GM21515 (cell line): ENCODE results near the gene CBS.
"Not testable (repeated sequence)": the region's sequence is repeated elsewhere in the genome, so short reads cannot be mapped to it uniquely, and the experiment has no call there.

Experiments used
- ATAC-seq: cut with Tn5 transposase; IDR thresholded peaks from one replicate; pipeline ENCODE4 v1.9.1; 2021; ENCODE audit not compliant: unreplicated experiment

Gene CBS

DNA sequence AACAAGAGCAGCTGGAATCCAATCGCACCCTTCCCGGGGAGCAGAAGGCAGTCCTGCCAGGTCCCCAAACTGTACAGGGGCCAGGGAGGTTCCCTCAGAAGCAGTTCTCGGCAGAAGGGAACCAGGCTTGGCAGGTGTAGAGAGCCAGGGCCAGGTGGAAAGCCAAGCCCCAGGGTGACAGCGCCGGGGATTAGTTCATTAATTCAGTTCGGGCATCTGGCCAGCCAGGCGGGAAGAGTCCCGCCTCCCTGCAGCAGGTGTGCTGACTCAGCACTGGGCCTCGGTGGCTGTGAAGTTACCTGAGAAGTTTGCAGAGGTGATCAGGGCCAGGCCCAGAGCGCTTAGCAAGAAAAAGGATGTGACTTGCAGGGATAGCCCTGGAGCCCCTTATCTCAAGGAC lies 6.0 kb downstream of the CBS start:
- not testable (repeated sequence) for ATAC-seq

DNA sequence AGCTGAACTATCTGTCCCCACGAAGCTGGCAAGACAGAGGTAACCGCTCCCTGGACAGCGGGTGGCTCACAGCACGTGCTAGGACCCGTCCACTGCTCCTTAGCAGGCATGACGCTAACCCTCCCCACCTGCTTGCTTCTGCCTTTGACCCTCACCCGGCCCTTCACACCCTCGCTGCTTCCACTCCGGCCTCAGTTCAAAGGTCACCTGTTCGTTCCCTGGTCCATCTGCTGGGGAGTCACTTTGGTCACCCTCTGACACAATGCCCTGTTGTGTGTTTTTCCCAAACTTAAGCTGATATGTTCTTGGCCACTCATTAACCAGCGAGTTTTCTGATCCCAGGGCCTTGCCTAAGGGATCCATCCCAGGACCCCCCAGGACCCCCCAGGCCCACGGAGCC lies 7.6 kb downstream of the CBS start:
- ATAC-seq: not testable (repeated sequence)

DNA sequence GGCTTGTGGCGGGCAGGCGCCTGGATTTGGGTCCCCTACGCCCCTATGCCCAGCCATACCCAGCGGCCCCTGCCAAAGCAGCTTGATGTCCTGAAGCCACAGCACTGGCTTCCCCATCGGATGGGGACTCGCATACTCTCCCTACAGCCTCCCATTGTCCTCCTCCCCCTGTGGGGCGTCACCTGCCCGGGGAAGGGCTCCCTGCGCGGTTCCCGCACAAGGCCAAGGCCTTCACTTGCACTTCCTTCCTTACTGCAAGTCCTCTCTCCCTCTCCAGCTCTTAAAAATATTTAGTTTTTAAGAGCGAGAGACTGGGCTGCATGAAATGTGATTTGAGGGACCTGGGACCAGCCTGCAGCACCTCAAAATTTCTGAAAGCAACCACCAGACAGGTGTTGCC lies 8.9 kb downstream of the CBS start:
- not testable (repeated sequence) for ATAC-seq

DNA sequence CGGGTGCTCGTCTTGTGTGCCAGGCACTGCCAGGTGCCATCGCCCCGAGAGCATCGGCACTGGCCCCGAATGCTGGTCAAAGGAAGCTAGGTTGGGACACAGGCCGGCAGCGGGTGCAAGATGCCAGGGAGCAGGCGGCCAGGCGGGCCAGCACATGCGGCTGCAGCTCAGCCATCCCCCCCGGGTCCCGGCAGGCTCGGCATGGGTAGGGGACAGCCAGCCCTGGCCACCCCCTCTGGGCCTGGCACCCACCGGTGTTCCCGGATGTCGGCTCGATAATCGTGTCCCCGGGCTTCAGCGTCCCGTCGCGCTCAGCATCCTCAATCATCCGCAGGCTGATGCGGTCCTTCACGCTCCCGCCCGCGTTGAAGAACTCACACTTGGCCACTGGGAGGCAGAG lies 9.6 kb downstream of the CBS start:
- ATAC-seq: not testable (repeated sequence)

DNA sequence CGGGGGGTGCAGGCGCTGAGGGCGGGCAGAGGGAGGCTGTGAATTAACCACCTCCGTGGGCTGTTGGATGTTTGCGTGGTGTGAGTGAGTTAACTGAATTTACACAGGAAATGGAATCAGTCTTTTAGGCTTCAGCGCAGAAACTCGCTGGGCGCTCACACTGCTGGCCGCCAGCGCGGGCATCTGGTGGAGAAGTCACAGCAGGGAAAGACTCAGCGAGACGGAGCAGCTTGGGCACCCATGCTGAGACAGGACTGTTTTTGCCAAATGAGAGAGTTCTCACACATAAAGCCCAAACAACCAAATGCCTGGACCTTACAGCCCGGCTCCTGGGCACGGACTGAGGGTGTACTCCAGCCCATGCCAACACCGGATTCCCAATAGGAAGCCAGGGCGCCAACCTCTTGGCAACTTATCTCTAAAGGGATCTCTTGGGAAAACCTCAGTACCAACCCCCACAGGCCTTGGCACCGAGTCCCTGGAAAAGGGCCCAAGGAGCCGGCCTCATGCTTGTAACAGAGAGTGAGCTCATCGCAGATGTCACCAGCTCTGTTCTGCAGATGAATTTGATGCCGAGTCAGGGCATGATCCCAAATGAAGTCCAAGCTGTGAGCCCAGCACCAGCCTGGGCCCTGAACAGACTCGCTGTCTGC lies 11.2 kb downstream of the CBS start:
- ATAC-seq: not testable (repeated sequence)

DNA sequence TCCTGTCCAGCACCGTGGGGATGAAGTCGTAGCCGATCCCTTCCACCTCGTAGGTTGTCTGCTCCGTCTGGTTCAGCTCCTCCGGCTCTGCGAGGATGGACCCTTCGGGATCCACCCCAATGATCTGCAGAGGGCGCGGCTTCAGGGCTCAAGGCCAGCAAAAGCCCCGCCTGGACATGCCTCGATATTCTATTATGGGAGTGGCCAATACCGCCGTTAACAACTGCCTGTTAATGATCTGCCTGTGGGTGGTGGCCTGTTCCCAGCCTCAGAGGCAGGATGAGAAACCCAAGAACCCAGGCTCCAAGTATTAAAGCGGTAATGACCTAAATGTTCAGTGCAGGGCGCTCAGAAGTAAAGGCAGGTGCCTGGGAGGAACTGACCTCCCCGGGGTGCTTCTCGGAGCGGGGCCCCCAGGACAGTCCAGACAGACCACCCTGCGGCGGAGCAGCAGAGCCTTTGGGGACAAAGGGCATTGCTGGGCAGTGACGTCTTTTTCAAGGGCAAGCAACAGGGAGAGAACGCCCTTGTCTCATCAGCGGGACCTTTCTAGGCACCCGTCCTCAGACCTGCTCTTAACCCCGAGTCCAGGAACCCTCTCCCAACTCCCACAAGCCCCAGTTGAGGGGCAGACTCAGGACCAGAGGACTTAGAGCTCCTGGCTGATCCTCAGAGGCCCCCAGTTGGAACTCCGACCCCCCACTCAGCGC lies 12.5 kb downstream of the CBS start:
- ATAC-seq: not testable (repeated sequence)

DNA sequence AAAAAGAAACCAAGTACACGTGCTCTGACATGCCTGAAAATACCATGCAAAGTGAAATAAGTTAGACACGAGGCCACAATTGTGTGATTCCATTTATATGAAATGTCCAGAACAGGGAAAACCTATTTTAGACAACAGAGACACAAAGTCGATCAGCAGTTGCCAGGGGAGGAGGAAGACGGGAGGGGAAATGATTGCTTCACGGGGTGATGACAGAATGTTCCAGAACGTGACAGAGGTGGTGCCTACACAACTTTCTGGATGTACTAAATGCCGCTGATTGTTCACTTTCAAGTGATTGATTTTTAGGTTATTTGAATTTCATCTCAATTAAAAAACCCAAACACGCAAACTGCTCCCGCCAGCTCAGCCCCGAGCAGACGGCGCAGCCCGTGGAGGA lies 22.5 kb downstream of the CBS start:
- ATAC-seq: not testable (repeated sequence)

DNA sequence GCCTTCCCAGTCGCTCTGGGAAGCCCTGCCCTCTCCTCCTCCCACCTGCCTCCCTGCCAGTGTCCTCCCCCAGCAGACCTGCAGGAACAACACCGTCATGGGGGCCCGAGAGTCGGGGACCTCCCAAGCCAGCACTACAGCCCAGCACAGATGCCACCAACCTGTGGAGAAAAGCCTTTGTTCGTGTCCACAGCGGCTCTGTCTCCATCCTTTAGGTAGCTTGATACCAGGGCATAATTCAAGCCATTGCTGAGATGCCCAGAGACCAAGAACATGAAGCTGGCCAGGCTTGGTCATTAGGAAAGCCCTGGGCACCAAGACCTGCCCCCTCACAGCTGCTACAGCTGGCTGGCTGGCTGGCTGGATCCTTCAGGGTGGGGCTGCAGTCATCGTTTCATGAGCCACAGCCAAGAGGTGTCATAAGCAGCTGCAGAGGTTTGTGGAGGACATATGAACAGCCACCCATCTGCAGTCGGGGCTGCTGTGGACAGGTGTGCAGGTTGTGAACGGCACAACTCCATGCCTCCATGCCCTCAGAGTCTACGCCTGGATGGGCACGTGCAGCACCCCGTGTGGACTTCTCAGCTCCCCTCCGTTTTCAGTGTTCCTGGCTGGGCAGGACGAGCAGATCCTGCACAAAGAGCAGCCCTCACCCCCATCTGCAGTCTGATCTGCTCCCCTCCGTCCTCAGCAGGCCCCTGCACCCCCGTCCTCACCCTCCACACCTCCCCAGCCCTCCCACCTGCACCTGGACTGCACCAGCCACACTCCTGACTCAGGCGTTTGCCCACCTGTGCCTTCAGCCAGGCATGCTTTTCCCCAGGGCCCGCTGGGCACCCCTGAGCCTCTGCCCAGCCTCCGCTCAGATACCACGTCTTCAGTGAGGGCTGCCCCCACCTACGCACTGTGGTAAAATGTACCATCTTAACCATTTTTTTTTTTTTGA lies 29.5 kb downstream of the CBS start:
- not testable (repeated sequence) for ATAC-seq

DNA sequence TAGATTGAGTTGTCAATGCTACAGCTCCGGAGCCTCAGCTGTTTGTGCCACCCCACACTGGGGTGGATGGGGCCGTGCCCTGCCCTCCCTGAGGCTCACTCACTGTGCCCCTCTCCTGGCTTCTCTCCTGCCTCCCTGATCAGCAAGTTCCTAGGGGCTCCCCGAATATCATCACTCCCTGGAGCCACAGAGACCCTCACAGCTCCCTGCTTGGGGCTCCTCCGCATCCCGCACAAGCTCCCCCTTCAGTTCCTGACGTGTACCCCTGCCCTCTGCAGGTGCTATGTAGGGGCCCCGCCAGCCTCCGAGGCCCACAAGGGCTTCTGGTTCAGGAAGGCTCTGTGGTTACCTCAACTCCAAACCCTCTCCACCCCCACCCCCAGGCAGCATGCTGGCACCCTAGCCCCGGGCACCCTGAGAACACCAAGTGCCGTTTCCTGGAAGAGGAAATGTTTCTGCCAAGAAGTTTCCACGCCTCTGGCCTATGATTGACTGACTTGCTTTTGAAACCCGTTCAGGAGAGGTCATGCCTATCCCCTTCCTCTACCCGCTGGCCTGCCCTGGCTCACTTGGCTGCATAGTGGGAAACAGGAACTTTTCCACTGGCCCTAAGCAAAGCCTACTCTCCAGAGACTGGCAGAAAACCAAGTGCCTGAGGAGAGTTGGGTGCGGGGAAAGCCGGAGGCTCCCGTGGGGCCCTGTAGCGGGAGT lies 30.3 kb downstream of the CBS start:
- not testable (repeated sequence) for ATAC-seq

DNA sequence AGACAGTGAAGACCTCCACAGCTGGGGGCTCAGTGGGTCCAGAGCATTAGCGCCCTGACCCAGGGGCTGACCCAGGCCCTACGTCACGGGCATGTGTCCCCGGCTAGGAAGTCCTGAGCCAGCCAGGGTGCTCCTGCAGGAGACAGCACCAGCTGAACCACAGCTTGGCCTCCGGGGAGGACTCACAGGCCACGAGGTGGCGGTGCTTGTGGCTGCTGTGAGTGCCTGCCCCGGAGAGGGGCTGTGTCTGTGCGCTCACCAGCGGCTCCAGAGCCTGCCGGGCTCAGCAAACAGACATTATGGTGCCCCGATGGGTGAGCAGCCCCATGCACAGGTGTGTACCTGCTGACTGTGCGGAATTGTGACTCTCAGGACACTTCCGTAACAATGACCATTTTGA lies 31.1 kb downstream of the CBS start:
- not testable (repeated sequence) for ATAC-seq

DNA sequence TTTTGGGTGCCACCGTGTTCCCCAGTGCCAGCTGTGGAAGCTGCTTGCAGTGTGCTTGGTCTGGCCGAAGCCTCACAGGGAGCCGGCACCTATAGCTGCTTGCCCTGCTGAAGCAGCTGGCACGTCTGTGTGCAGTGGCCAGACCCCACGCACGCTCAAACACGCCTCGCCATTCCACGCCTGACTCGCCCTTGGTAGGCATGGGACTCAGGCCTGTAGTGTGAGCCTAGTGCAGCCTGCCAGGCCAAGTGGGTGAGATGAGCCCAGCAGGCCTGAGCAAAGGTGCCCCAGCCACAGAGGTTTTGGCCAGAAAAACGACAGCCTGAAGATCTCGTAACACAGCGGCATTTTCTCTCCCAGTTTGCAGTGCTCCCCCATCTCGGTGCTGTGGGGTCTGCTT lies 32.3 kb downstream of the CBS start:
- ATAC-seq: not testable (repeated sequence)

DNA sequence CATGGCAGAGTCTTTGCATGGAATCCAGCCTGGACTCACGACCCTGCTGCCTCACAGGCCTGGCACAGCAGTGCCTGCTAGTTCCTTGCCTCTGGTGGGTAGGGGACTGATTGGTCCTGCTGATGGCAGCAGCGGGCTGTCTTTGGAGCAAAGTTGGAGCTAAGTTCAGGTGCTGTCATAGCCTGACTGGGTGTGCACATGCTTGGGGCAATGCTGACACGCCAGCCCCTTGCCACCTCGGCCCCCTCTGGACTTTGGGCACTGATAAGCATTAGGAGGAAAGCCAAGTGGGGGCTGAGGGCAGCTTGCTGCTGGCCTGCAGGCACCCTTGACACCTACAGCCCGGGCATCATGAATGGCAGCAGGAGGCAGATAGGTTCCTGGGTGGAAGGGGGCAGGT lies 33.5 kb downstream of the CBS start:
- not testable (repeated sequence) for ATAC-seq

DNA sequence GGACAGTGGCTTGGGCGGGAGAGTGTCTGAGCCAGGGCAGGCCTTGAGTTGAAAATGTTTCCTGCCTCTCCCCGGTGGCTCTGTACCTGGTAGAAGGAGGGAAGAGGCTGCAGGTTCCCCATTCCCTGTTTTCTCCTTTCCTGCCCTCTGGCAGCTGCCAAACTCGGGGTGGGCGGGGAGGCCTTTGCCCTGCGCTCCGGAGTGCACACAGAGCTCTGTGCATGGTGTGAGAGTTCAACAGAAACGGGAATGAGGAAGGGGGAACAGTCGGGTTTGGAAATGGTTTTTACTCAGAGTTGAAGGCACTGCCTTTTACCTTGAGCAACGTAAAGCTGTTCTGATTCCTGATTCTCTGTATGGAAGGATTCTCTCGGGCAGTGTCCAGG lies 37.0 kb downstream of the CBS start:
- ATAC-seq: not testable (repeated sequence)

DNA sequence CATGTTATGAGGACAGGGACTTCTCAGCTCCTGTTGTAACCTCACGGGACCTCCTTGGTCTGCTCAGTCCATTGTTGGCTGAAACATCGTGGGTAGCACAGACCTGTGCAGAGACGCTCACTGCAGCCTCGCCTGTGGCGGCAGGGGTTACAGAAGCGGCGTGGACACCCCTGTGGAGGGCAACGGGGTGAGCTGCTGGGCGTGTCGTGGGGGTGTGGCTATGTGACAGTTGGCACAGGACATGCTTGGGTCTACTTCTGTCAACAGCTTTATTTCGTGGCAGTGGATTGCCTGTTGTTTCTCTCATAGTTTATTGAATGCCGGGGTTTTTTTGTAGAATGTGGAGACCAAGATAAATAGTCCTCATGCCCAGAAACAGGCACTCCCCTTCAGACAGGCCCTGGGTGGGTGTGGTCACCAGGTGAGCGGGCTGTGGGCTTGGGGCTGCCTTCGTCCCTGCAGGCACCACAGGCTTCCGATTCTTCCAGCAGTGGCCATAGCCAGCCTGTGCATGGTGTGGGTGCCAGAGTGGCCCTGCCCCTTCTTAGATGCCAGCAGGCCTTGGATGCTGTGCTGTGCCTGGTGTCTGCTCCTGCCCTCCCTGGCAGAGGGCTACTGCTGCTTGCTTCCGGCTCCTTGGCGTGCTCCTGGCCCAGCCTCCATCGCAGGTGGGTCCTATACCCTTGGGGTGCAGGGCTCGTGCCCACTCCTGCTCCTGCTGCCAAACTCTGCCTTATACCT lies 37.5 kb downstream of the CBS start:
- ATAC-seq: not testable (repeated sequence)

DNA sequence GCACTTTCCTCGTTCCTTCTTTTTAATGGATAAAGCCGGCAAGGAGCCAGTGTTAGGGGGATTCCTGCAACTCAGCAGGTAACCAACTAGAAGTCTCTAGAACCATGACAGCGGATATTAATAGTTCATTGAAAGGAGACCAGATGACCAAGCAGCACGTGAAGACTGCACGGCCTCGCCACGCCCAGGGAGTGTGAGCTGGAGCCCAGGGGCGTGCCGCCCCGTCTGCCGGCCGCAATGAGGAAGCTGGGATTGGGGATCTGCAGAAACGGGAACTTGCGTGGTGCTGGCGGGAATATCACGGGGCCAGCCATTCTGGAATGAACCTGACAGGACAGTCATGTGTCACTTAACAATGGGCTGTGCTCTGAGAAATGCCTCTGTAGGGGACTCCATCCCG lies 38.7 kb downstream of the CBS start:
- ATAC-seq: not testable (repeated sequence)

DNA sequence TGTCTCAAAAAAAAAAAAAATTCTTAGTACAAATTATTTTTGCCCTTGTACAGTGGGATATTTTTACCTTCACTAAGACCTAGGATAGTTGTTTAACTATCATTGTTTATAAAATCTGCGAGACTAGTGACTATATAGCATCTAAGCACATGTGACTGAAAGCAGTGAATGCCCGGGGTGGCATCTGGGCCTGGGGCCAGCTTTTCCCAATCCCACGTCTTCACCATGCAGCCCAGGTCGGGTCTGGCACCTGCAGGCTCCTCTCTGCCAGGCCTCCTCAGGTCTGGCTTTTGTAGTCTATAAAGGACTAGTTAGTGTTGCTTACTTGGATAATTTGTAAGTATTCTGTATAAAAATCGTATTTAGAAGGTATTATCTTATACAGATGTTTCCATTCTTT lies 40.8 kb downstream of the CBS start:
- ATAC-seq: no peak

DNA sequence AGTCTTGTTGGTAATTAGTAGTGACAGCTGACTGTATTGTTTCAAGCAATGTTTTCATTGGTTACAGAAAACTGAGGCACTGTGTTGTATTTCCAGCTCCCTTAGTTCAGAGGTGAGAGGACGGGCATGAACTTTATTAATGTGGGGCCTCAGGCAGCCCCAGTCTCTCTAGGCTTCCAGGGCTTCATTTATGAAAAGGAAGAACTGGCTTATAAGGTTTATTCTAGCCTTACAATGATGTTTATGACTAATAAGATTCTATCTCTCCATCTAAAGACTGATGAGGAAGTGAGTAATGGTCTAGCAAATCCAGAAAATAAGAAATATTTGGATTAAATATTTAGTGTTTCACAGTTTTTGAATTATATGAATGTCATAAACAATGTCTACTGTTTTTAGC lies 41.5 kb downstream of the CBS start:
- ATAC-seq: no peak

DNA sequence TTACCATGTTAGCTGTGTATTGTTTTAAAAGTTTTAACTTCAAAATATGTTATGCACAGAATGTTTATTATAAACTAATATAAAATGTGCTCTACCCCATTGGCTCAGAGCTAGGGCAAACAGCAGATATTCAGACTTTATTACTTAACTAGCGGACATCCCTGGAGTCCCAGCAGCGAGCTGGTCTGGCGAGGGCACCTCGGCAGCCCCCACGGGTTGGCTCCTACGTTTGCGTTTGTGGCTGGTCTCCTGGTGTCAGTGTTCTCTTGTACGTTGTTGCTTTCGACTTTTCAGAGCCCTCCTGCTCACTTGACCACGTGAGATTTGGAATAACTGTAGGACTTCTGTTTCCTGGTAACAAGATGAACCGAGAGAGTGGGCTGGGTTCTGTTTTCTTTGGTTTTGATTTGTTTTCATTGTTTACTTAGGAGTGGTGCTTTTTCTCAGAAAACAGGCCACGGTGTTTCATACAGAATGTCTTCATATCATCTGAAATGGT lies 44.5 kb downstream of the CBS start:
- no peak for ATAC-seq

DNA sequence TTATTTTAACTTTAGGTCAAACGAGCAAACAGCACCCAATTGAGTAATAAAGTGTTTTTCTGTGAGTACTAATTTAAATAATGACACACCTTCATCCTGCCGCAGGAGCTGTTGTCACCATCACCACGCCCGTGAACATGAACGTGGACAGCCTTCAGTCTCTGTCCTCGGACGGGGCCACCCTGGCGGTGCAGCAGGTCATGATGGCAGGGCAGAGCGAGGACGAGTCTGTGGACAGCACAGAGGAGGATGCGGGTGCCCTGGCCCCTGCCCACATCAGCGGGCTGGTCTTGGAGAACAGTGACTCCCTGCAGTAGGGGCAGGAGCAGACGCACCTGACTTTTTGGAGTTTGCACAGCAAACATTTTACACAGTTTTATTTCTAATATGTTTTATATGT lies 45.9 kb downstream of the CBS start:
- ATAC-seq: no peak
